ENCODE data around the gene CBFA2T3. TPM values are rescaled to one million over a fixed set of nuclear protein-coding genes. Genes with fewer than 3 reads are reported as not detected.

Gene CBFA2T3
- total RNA-seq, result 10 to 100 TPM in 1 of 4 donors, 1 to 10 TPM in 3; 3.5 to 35.5 (median 6.8) TPM

DNA sequence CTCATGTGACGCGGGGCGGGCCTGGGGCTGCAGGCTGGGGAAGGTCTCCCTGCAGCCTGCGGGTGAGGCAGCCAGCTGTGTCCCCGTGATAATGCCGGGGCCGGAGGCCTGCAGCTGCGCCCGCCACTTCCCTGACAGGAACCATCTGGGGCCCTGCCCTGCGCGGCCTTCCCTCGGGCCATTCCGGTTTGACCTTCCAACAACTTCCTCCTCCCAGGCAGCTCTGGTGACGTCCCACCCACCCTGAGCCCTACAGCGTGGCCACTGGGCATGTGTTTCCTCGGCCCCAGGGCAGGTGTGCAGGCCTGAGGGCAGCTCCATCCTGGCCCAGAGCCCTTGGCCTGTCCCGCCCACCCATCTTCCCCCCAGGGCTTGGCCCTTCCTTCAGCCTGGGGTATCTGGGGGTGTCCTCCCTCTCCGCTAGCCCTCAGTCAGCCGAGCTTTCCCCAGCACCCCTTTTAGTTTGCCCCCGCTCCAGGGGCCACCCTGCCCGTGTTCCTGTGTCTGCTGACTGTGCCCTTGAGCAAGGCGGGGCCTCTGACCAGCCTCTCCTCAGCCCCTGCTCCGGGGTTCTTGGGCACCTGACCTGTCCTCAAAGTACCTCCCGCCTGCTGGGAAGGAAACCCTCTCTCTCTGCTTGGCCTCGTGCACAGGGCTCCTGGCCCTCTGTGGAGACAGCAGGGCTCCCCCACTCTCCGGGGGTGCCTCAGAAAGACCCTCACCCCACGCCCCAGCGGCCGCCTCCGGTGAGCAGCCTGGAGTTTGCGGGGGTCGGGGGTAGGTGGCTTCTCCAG, at the start of gene CBFA2T3:
Gene CBFA2T3 (minus strand): TSS at position 190 of the 794 bp plus-strand sequence. CDS start 400 bp downstream, outside the sequence.
- peak; percentile 60 to 89 (median 81) for DNase-seq
- Histone ChIP-seq H3K4me1 (peaks cover 0 to 34% (median 10%) of the 10 kb centered on the region in 4 donors), H3K27ac (peak within 1 kb of the TSS; percentile 36 to 89 (median 59)), H3K36me3 (no peaks in the 10 kb centered on the region), H3K27me3 (no peaks in the 10 kb centered on the region), H3K4me3 (peak within 1 kb of the TSS; percentile 16 to 54 (median 34)), H3K9me3 (no peaks in the 10 kb centered on the region)
- TF ChIP-seq, protein P1, sequence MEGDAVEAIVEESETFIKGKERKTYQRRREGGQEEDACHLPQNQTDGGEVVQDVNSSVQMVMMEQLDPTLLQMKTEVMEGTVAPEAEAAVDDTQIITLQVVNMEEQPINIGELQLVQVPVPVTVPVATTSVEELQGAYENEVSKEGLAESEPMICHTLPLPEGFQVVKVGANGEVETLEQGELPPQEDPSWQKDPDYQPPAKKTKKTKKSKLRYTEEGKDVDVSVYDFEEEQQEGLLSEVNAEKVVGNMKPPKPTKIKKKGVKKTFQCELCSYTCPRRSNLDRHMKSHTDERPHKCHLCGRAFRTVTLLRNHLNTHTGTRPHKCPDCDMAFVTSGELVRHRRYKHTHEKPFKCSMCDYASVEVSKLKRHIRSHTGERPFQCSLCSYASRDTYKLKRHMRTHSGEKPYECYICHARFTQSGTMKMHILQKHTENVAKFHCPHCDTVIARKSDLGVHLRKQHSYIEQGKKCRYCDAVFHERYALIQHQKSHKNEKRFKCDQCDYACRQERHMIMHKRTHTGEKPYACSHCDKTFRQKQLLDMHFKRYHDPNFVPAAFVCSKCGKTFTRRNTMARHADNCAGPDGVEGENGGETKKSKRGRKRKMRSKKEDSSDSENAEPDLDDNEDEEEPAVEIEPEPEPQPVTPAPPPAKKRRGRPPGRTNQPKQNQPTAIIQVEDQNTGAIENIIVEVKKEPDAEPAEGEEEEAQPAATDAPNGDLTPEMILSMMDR (IDR thresholded peaks at IDR 0.05), result no peak
- TF ChIP-seq POLR2A (IDR thresholded peaks at IDR 0.05), result no peak

DNA sequence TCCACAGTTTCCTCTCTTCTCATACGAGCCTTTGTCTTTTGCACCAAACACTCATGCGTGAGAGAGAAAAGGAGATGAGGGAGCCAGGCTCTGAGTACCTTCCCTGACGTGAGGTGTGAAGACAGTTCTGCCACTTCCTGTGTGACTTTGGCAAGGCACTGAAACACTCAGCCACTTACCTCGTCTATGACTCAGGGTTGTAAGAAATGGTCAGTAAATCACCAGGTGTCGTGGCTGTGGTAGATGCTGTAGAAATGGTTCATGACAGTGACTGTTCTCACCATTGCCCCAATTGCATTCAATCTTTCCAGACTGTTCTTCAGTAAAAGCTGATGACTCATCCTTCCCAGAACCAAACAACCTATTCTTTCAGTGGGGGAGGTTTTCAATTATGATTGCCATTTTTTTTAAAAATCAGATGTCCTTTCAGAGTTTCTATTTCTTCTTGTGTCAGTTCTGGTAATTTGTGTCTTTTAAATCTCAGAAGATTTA, 49.2 kb upstream of the CBFA2T3 start:
- Histone ChIP-seq H3K9me3 (peaks cover 0 to 5% (median 0%) of the 10 kb centered on the region in 4 donors), H3K36me3 (no peaks in the 10 kb centered on the region), H3K4me3 (no peak overlapping the region), H3K27ac (no peak overlapping the region), H3K27me3 (no peaks in the 10 kb centered on the region), H3K4me1 (no peaks in the 10 kb centered on the region)
- DNase-seq, result no peak
- TF ChIP-seq POLR2A (IDR thresholded peaks at IDR 0.05), result no peak
- TF ChIP-seq, protein P1 (IDR thresholded peaks at IDR 0.05), result no peak

DNA sequence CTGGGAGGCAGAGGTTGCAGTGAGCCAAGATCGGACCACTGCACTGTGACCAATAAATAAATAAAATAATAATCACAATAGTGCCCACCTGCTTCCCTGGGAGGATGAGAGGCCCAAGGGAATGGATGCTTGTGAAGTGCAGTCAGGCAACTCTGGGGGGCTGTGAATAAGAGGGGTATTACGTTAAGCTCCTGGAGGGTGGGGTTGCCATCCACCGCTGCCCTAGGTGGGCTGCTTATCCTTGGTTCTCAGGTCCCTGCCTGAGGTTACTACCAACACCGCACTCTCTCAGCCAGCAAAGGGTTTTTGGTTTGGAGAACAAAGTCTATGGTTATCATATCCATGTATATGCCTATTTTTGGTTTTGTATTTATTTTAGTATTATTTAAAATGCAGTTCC, 48.6 kb upstream of the CBFA2T3 start:
- Histone ChIP-seq H3K4me1 (no peaks in the 10 kb centered on the region), H3K9me3 (peaks cover 0 to 5% (median 0%) of the 10 kb centered on the region in 4 donors), H3K27me3 (no peaks in the 10 kb centered on the region), H3K36me3 (no peaks in the 10 kb centered on the region), H3K27ac (no peak overlapping the region), H3K4me3 (no peak overlapping the region)
- no peak for DNase-seq
- TF ChIP-seq, protein P1 (IDR thresholded peaks at IDR 0.05), result no peak
- TF ChIP-seq POLR2A (IDR thresholded peaks at IDR 0.05), result no peak

DNA sequence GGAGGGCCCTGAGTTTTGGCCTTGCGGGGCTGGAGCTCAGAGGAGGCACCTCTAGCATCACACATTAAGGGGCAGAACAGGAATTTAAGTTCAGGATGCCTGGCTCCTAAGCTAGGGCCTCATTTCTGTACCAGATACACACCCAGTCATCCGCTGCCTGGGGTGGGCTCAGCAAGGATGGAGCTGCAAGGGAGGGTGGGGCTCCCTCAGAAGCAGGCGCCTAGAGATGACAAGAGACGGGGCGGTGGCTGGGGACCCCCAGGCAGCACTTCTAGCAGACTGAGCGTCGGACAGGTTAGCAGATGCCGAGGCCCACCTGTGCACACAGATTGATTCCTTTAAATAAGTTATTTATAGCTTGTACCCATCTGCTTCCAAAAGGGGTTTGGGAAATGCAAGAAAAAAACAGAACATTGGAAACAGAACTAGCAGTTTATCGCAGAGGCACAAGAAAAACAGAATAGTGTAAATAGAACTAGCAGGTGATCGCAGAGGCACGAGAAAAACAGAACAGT, 47.6 kb upstream of the CBFA2T3 start:
- H3K9me3 ChIP-seq, result peaks cover 0 to 5% (median 0%) of the 10 kb centered on the region in 4 donors
- TF ChIP-seq, protein P1 (IDR thresholded peaks at IDR 0.05), result no peak
- TF ChIP-seq POLR2A (IDR thresholded peaks at IDR 0.05), result no peak
- no peak overlapping the region for H3K4me3 ChIP-seq
- H3K36me3 ChIP-seq, result no peaks in the 10 kb centered on the region
- DNase-seq, result no peak
- no peak overlapping the region for H3K27ac ChIP-seq
- H3K4me1 ChIP-seq, result no peaks in the 10 kb centered on the region
- H3K27me3 ChIP-seq, result no peaks in the 10 kb centered on the region

DNA sequence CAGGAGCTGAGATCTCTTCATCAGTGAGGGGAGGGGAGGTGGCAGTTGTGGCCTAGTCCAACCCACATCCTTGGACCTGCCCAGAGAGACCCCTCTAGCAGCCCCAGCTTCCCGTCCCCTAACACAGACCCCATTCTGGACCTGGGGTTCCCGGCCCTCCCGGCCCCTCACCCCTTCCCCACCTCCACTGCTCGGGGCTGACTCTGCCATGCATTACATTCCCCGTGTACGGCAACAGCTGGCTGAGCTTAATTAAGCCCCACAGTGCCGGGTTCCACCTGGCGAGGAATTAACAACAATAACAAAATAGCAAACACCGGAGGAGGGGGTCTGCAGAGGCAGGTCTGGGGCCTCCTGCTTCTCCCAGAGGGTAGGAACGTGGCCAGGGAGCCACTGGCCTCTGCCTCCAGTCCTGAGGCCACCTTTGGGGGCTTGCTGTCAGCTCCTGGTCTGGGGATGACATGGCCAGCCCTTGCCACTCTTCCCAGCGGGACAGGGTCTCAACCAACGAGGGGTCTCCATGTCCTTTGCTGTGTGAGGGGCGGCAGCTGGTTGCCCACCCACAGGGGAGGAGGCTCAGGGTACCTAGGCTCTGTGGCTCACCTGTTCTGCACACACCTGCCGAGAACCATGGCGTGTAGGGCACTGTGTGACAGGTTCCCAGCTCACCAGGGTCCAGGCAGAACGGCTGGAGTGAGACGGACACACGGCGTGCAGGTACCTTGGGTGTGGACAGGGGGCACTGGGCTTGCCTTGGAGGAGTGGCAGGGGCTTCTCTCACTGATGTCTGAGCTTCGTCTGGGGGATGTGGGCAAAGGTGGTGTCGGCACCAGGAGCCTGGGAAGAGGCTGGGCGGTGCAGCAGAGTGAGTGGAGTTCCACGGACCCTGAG, 46.9 kb upstream of the CBFA2T3 start:
- no peaks in the 10 kb centered on the region for H3K27me3 ChIP-seq
- H3K9me3 ChIP-seq, result peaks cover 0 to 5% (median 0%) of the 10 kb centered on the region in 4 donors
- no peaks in the 10 kb centered on the region for H3K36me3 ChIP-seq
- H3K4me1 ChIP-seq, result no peaks in the 10 kb centered on the region
- no peak overlapping the region for H3K27ac ChIP-seq
- DNase-seq, result no peak
- TF ChIP-seq POLR2A (IDR thresholded peaks at IDR 0.05), result no peak
- TF ChIP-seq, protein P1 (IDR thresholded peaks at IDR 0.05), result no peak
- no peak overlapping the region for H3K4me3 ChIP-seq
